HepG2 (cell line): ENCODE measurements around the gene PTPRU.

Experiments
- ELF4 ChIP-seq: sonication (generic); formaldehyde crosslinking; IDR thresholded peaks from 2 replicates; pipeline ENCODE4 v1.5.0; 2020; ENCODE audit warnings: missing genetic modification reagents, mild to moderate bottlenecking, moderate library complexity, borderline replicate concordance
- GABPA ChIP-seq, 2 experiments: IDR thresholded peaks; 2 replicates each; pipeline ENCODE4 v1.6.1; 2011 to 2016; ENCODE audit warnings: low read depth in 2 of 2, low read length in 1 of 2, missing biosample characterization in 1 of 2, missing genetic modification characterization in 1 of 2
- HDAC2 ChIP-seq: sonication (generic); formaldehyde crosslinking; IDR thresholded peaks from 2 replicates; pipeline ENCODE4 v1.4.0; 2020; ENCODE audit warnings: missing genetic modification reagents
- MAFG ChIP-seq: sonication (generic); formaldehyde crosslinking; IDR thresholded peaks from 2 replicates; pipeline ENCODE4 v1.5.1; 2020; ENCODE audit warnings: mild to moderate bottlenecking, missing genetic modification reagents
- ZBTB8A ChIP-seq: sonication (generic); formaldehyde crosslinking; IDR thresholded peaks from 2 replicates; pipeline ENCODE4 v1.4.0; 2020; ENCODE audit warnings: mild to moderate bottlenecking, low read depth, missing genetic modification reagents, borderline replicate concordance
- TF ChIP-seq, protein P1 (sequence below): sonication (generic); formaldehyde crosslinking; IDR thresholded peaks from 2 replicates; pipeline ENCODE4 v1.4.0; 2020; ENCODE audit warnings: missing genetic modification reagents

DNA sequence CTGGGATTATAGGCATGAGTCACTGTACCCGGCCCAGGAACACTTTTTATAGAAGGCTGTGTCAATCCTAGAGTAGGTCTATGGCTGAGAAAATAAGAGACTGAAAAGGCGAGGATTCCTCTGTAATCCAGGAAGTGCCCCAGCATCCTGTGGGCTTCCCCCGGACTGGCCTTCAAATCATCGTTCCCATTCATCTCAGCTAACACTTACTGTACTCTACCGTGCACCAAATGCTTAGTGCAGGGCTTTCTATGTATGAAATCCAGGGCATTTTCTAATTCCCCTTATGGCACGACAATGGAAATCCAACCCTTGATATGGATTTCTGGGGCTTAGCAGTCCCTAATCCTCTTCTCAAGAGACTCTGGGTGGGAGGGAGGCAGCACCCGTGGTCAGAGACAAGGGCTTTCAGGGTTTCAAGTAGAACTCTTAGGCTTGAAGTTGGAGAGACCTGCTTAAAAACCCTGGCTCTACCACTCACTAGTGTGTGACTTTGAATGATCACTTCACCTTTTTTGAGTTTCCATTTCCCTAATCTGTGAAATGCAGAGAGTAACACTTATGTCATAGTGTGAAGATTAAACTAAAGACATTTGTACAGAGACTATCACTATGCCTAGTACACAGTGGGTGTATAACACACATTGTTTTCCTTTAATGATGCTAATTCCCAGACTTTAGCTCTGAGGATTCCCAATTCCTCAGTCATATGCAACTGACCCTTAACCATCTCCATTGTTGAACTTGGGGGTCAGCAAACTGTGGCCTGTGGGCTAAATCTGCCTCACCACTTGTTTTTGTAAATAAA is 25.8 kb upstream of the PTPRU start:
- TF ChIP-seq ELF4 (no peak), HDAC2 (CRISPR knock-in tag) (no peak), MAFG (CRISPR knock-in tag) (no peak), GABPA (IDR thresholded peaks at IDR 0.05; ENCODE audit: low read depth, low read length) (no peak), GABPA (CRISPR knock-in tag; IDR thresholded peaks at IDR 0.05; ENCODE audit: low read depth) (no peak), ZBTB8A (CRISPR knock-in tag) (no peak)
- TF ChIP-seq, protein P1, sequence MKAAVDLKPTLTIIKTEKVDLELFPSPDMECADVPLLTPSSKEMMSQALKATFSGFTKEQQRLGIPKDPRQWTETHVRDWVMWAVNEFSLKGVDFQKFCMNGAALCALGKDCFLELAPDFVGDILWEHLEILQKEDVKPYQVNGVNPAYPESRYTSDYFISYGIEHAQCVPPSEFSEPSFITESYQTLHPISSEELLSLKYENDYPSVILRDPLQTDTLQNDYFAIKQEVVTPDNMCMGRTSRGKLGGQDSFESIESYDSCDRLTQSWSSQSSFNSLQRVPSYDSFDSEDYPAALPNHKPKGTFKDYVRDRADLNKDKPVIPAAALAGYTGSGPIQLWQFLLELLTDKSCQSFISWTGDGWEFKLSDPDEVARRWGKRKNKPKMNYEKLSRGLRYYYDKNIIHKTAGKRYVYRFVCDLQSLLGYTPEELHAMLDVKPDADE (CRISPR knock-in tag), result no peak
